Neural progenitor cell (in vitro differentiated cells): ENCODE data around the gene MEIS2. TPM values are rescaled to one million over a fixed set of nuclear protein-coding genes. Genes with fewer than 3 reads are reported as not detected.

Experiments used
- DNase-seq: peaks from one replicate; pipeline ENCODE4 v3.0.0-alpha.2; 2016; ENCODE audit warnings: low spot score
- H2AFZ ChIP-seq: fragments of 200-600 bp; sonication (generic); replicated peaks from 2 replicates; pipeline ENCODE4 v1.6.1; 2016; ENCODE audit warnings: antibody characterized with exemption
- H3F3A ChIP-seq: fragments of 200-600 bp; sonication (generic); 2 replicates; pipeline ENCODE4 v1.6.1; 2016; ENCODE audit warnings: antibody characterized with exemption, low read depth
- H3K27ac ChIP-seq: fragments of 200-600 bp; sonication (generic); 2 replicates; pipeline ENCODE4 v1.5.1; 2016; ENCODE audit warnings: mild to moderate bottlenecking
- H3K27me3 ChIP-seq: fragments of 200-600 bp; sonication (generic); 2 replicates; pipeline ENCODE4 v1.6.1; 2016; ENCODE audit warnings: mild to moderate bottlenecking, moderate library complexity
- H3K36me3 ChIP-seq: fragments of 200-600 bp; sonication (generic); 2 replicates; pipeline ENCODE4 v1.5.1; 2016
- H3K4me1 ChIP-seq: fragments of 200-600 bp; sonication (generic); 2 replicates; pipeline ENCODE4 v1.6.1; 2016; ENCODE audit warnings: mixed run types
- H3K4me2 ChIP-seq: fragments of 200-600 bp; sonication (generic); 2 replicates; pipeline ENCODE4 v1.6.1; 2016
- H3K4me3 ChIP-seq: fragments of 200-600 bp; sonication (generic); 2 replicates; pipeline ENCODE4 v1.5.1; 2016
- H3K79me2 ChIP-seq: fragments of 200-600 bp; sonication (generic); 2 replicates; pipeline ENCODE4 v1.6.1; 2016; ENCODE audit warnings: low read depth
- H3K9ac ChIP-seq: fragments of 200-600 bp; sonication (generic); 2 replicates; pipeline ENCODE4 v1.6.1; 2016
- H3K9me3 ChIP-seq: fragments of 200-600 bp; sonication (generic); 2 replicates; pipeline ENCODE4 v1.5.1; 2016; ENCODE audit warnings: low read depth
- H4K20me1 ChIP-seq: fragments of 200-600 bp; sonication (generic); 2 replicates; pipeline ENCODE4 v1.6.1; 2016; ENCODE audit warnings: low read depth
- H3K27ac Mint-ChIP-seq: 3 replicates; pipeline ENCODE4 v1.8.0; 2021; ENCODE audit warnings: mixed read lengths
- H3K27me3 Mint-ChIP-seq: 2 replicates; pipeline ENCODE4 v1.8.0; 2022; ENCODE audit warnings: low read depth, mild to moderate bottlenecking, inconsistent platforms, moderate library complexity, mixed read lengths; ENCODE audit not compliant: insufficient read depth
- H3K36me3 Mint-ChIP-seq: 3 replicates; pipeline ENCODE4 v1.8.0; 2021; ENCODE audit warnings: mixed read lengths
- H3K4me1 Mint-ChIP-seq: 3 replicates; pipeline ENCODE4 v1.8.0; 2021; ENCODE audit warnings: mixed read lengths
- H3K4me3 Mint-ChIP-seq: 3 replicates; pipeline ENCODE4 v1.8.0; 2021; ENCODE audit warnings: mild to moderate bottlenecking, moderate library complexity, mixed read lengths
- H3K9me3 Mint-ChIP-seq: 3 replicates; pipeline ENCODE4 v1.8.0; 2020; ENCODE audit warnings: mixed read lengths
- EZH2 ChIP-seq: fragments of 200-600 bp; sonication (generic); IDR thresholded peaks from 2 replicates; pipeline ENCODE4 v1.6.1; 2017; ENCODE audit warnings: antibody characterized with exemption, mild to moderate bottlenecking, moderate library complexity
- EZH2phosphoT487 ChIP-seq: fragments of 200-600 bp; sonication (generic); IDR thresholded peaks from 2 replicates; pipeline ENCODE4 v1.6.1; 2017; ENCODE audit warnings: antibody characterized with exemption
- total RNA-seq: library from RNA; depleted of rRNA; stranded (reverse); fragments of >200 nt; gene quantifications from 2 replicates; pipeline ENCODE4 v1.2.3, GENCODE V29; 2015; ENCODE audit warnings: low replicate concordance
- TF ChIP-seq, protein P1 (sequence below): fragments of 200-600 bp; sonication (generic); IDR thresholded peaks from 2 replicates; pipeline ENCODE4 v1.5.1; 2017; ENCODE audit warnings: antibody characterized with exemption, mild to moderate bottlenecking

The MEIS2 gene
- total RNA-seq, 1 donor from 2014 or later, result 18.3 TPM

DNA sequence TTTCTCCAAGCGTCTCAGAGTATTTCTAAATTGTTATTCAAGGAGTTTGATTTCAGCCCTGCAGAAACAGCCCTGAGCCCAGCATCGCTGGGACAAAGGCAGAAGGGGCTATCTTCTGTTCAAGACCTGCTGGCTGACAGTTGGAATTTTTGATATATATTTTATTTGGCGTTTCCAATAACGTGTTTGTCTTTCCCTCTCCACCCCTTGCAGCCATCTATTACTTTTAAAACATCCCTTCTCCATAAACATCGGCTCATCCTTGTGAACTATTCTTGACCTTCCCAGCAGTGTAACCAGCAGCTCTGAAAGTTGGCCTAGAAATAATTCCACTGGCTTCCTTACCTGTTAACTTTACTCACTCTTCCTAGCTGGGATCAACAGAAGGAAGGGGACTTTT lies 5.5 kb upstream of the MEIS2 start:
- H3K79me2 ChIP-seq, result no peaks in the 10 kb centered on the region
- no peaks in the 10 kb centered on the region for H3K9me3 Mint-ChIP-seq
- H3K27ac ChIP-seq, result no peak overlapping the region
- H3K27ac Mint-ChIP-seq, result no peak overlapping the region
- no peak overlapping the region for H2AFZ ChIP-seq
- no peaks in the 10 kb centered on the region for H3K36me3 ChIP-seq
- H3K4me1 ChIP-seq, result peaks cover 64% of the 10 kb centered on the region
- H3K36me3 Mint-ChIP-seq, result no peaks in the 10 kb centered on the region
- peaks cover 89% of the 10 kb centered on the region for H3K27me3 Mint-ChIP-seq
- peaks cover 33% of the 10 kb centered on the region for H3K4me1 Mint-ChIP-seq
- no peaks in the 10 kb centered on the region for H3K9me3 ChIP-seq
- DNase-seq, result no peak
- no peak overlapping the region for H3K4me3 ChIP-seq
- TF ChIP-seq EZH2 (no peak), EZH2phosphoT487 (no peak)
- TF ChIP-seq, protein P1, sequence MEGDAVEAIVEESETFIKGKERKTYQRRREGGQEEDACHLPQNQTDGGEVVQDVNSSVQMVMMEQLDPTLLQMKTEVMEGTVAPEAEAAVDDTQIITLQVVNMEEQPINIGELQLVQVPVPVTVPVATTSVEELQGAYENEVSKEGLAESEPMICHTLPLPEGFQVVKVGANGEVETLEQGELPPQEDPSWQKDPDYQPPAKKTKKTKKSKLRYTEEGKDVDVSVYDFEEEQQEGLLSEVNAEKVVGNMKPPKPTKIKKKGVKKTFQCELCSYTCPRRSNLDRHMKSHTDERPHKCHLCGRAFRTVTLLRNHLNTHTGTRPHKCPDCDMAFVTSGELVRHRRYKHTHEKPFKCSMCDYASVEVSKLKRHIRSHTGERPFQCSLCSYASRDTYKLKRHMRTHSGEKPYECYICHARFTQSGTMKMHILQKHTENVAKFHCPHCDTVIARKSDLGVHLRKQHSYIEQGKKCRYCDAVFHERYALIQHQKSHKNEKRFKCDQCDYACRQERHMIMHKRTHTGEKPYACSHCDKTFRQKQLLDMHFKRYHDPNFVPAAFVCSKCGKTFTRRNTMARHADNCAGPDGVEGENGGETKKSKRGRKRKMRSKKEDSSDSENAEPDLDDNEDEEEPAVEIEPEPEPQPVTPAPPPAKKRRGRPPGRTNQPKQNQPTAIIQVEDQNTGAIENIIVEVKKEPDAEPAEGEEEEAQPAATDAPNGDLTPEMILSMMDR, result no peak
- no peak overlapping the region for H3K9ac ChIP-seq
- H3F3A ChIP-seq, result peaks cover 92% of the 10 kb centered on the region
- H4K20me1 ChIP-seq, result peaks cover 66% of the 10 kb centered on the region
- H3K4me2 ChIP-seq, result peak overlapping the region; percentile 92
- H3K4me3 Mint-ChIP-seq, result no peak overlapping the region
- H3K27me3 ChIP-seq, result peaks cover 80% of the 10 kb centered on the region

DNA sequence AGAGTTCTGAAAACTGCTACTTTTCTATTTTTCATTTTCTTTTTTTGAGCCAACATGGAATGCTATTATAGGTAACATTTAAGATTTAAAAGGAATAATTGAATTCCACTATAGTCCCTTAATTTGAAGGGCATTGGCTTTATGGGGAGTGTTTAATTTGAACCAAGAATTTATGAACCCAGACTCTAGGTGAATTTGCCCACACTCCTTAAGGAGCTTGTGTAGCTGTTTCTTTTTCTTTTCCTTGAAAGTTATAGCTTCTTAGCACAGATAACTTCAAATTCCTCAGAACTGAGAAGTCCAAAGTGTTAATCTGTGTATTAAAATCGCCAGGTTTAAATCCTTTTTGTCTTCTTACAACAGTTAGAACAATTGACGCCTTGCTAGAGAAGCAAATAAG lies 4.7 kb upstream of the MEIS2 start:
- Mint-ChIP-seq H3K27ac (no peak overlapping the region), H3K4me3 (no peak overlapping the region), H3K4me1 (peaks cover 25% of the 10 kb centered on the region), H3K27me3 (peaks cover 85% of the 10 kb centered on the region), H3K9me3 (no peaks in the 10 kb centered on the region), H3K36me3 (no peaks in the 10 kb centered on the region)
- H4K20me1 ChIP-seq, result peaks cover 58% of the 10 kb centered on the region
- H3K27me3 ChIP-seq, result peaks cover 71% of the 10 kb centered on the region
- DNase-seq, result no peak
- no peak overlapping the region for H3K27ac ChIP-seq
- no peak overlapping the region for H2AFZ ChIP-seq
- H3K9me3 ChIP-seq, result no peaks in the 10 kb centered on the region
- H3K4me2 ChIP-seq, result peak overlapping the region; percentile 96
- TF ChIP-seq, protein P1, result no peak
- peak; percentile 38 for TF ChIP-seq EZH2phosphoT487
- no peak overlapping the region for H3K4me3 ChIP-seq
- H3K79me2 ChIP-seq, result peaks cover under 1% of the 10 kb centered on the region
- no peak overlapping the region for H3K9ac ChIP-seq
- no peaks in the 10 kb centered on the region for H3K36me3 ChIP-seq
- peaks cover 93% of the 10 kb centered on the region for H3F3A ChIP-seq
- H3K4me1 ChIP-seq, result peaks cover 55% of the 10 kb centered on the region

DNA sequence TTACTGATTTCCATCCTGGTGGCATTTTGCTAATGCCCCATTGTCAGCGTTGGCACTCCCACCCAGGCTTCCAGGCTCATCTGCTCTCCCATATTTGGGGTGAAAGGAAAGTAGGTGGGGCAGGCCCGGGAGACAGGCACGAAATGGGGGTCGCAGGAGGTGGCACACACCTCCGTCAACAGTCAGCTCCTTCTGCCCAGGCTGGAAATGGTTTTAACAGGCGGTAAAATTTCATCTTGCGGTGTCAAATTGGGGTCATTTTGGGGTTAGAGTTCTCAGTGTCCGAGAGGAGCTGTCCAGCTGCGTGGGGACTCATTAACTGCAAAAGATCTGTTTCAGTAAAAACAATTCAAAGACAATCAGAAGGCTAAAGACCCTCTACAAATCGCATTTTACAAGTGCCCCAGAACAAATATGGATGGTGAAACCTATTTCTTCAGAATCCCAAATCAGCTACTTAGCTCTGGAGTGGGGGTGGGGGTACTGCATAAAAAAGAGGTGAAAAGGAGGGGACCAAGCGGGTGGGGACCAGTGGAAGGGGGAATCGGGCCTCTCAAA lies 4.2 kb upstream of the MEIS2 start:
- Histone ChIP-seq H3K27me3 (peaks cover 70% of the 10 kb centered on the region), H4K20me1 (peaks cover 53% of the 10 kb centered on the region), H2AFZ (no peak overlapping the region), H3K79me2 (peaks cover 6% of the 10 kb centered on the region), H3K9ac (no peak overlapping the region), H3K9me3 (no peaks in the 10 kb centered on the region), H3F3A (peaks cover 92% of the 10 kb centered on the region), H3K36me3 (no peaks in the 10 kb centered on the region), H3K4me1 (peaks cover 50% of the 10 kb centered on the region), H3K27ac (no peak overlapping the region), H3K4me2 (peak overlapping the region; percentile 96), H3K4me3 (no peak overlapping the region)
- no peak overlapping the region for H3K27ac Mint-ChIP-seq
- H3K27me3 Mint-ChIP-seq, result peaks cover 81% of the 10 kb centered on the region
- peak overlapping the region; percentile 25 for H3K4me3 Mint-ChIP-seq
- peak; percentile 61 for DNase-seq
- H3K4me1 Mint-ChIP-seq, result peaks cover 22% of the 10 kb centered on the region
- H3K36me3 Mint-ChIP-seq, result no peaks in the 10 kb centered on the region
- TF ChIP-seq EZH2phosphoT487 (peak; percentile 66), EZH2 (no peak)
- TF ChIP-seq, protein P1, result no peak
- H3K9me3 Mint-ChIP-seq, result no peaks in the 10 kb centered on the region
